Measurements from ENCODE around the gene NSUN2.

Gene NSUN2

GRCh38 chr5:6553972-6554371, 78.9 kb downstream of the NSUN2 start:
- DNase-seq, result no peak

- DNase-seq, result no peak
Measured at GRCh38 chr5:6552612-6553011, 80.2 kb downstream of the NSUN2 start.

GRCh38 chr5:6551955-6552313, 80.9 kb downstream of the NSUN2 start:
- no peak for DNase-seq

DNA sequence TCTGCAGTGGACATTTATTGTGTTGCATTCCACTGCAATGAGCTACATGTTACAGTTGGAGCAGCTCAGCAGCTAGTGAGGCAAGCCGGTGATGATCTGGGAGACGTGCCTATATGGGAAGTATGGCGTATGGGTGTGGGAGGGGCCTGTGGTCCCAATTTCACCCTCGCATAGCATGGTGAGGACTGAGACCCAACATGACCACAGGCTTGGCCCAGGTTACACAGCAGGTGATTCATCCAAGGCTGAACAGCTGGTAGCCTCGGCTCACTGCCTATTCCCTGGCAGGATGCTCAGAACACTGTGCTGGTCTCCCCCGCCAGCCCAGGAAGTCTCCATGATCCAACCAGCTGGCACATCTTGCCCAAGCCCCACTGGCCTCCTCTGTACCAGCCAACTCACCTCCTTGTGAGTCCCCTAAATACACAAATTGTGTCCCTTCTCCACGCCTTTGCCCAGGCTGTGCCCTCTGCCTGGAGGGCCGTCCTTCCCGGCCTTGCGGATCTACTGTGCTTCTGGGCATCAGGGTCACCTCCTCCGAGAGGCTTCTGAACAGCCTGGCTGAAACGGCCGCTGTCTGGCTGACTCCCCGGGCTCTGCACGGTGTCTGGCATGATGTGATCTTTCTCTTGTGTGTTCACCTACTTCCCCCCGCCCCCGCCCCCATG, 81.4 kb downstream of the NSUN2 start:
- DNase-seq, result no peak

DNA sequence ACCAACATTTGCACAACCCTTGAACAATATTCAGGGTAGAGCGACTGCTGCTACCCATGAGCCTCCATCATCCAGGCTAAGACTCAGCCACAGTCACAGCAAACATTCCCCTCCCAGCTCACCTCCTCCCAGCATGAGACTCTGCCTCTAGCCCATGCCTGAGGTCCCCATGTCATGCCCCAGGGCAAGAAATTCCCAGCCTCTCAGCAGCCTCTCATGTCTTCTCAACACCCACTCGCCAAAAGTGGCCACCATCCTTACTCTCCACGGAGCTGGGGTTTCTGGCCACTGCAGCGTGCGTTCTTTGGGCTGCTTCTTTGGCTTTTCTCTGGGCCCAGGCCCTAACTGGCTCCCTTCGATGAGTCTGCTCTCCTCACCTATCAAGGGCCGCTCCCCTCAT, 82.2 kb downstream of the NSUN2 start:
- DNase-seq, result no peak

All from activated CD4-positive, alpha-beta T cell treated with anti-CD3 and anti-CD28 coated beads, Interleukin-2, amount 50 U/mL, for 16 hours (primary cell).